Measurements from ENCODE around the gene USP21.

The USP21 gene

DNA sequence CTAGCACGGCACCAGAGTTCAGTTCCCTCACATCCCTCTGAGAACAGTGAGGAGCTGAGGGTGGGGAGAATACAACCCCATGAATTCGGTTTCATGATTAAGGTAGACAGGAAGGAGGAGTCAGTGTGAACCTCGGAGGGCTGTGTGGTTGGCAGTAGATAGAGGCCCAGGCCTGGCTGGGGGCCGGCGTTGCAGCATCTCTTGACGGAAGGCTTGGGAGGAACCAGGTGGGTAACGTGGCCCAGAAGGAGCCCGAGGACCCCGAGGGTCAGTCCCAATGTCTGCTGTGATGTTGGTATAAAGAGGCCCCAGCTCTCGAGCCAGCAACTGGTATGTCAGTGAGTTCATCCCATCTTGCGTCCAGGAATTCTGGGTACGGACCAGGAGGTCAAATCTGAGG lies 12.4 kb downstream of the USP21 start:
- DNase-seq (ENCODE audit: low read depth) = no peak

DNA sequence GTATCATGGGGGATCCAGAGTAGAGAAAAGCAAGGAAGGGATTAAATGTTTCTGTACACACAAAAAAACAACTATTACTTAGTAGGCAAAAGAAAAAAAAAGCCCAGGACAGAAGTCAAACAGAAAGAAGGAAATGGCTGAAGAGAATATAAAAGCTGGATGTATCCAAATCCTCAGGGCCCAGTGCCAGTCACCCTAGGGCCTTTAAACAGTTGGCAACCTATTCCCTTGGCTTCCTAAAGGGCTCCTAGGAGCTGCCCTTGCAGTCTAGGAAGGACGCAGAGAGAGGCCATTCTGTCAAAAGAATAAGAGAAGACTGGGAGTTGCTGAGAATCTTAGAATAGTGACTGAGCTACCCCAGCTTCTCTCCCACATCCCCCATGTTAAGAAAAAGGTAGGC lies 13.0 kb downstream of the USP21 start:
- DNase-seq (ENCODE audit: low read depth) = no peak

DNA sequence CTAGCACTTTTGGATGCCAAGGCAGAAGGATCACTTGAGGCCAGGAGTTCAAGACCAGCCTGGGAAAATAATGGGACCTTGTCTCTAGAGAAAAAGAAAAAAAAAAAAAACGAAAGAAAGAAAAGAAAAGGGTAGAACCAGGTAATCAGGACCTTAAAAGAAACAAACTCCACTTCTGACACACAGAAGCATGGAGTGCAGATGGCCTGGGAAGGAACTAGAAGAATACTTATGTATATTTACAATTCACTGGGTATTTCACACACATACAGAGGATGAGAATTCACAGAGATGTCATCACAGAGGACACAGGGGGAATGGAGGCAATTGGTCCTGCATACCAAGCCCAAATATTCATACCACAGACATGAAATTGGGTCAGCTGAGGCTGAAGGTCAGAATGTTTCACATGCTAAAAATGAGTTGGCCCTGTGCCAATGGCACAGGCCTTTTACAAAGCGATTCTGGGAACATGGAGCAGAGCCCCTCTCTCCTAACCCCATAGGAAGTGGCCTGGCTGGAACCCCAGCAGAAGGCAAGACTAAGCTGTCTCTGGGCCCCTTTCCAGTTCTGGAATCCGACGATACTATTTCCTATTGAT lies 13.6 kb downstream of the USP21 start:
- DNase-seq (ENCODE audit: low read depth) = no peak

DNA sequence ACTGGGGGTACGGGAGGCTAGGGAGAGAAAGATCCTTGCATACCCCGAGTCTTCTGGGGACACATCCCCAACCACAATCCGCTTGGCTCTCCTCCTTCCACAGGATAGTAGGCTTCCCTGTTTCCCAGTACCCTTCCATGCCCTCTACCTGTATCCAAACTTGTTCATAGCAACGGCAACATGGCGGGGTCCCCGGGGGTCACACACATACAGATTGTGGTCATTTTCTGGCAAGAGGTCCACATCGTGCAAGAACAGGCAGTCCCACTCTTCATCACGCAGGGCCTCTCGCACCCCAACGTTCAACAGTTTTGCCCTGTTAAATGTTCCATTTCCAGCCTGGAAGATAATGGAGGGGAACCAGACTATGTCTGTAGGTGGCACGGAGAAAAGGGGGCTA lies 14.4 kb downstream of the USP21 start:
- DNase-seq (ENCODE audit: low read depth) = no peak

GRCh38 chr1:161174911-161175310 lies 15.6 kb downstream of the USP21 start:
- DNase-seq (ENCODE audit: low read depth) = no peak

- no peak for DNase-seq (ENCODE audit: low read depth)
Measured at GRCh38 chr1:161175771-161176453, 16.6 kb downstream of the USP21 start.

DNA sequence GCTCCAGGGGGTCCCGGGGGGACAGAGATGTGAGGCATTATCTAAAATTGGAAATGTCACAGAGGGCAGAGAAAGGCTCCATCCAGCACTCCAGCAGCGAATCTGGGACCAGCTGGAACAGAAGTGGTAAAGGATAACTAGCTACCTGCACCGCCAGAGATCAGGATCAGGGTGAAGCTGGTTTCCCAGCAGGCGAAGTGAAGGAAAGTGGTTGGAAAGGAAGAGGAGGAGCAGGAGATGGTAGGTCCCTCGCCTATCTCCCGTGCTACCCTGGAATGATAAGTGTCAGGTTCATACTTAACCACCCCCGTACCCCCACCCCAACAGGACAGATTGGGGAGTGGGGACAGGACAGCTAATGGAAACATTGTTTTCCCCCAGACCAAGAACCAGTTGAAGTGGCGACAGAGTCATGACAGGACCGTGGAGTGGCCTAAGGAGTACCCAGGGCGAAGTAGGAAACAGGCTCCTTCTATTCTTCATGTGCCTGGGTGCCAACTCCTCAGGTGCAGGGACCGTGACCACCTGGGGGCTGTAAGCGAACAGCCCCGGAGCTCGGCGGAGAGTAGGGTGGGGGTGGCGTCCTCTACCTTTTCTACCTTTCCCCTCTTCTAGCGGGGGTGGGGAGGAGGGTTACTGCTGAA lies 17.3 kb downstream of the USP21 start:
- DNase-seq (ENCODE audit: low read depth) = no peak

DNA sequence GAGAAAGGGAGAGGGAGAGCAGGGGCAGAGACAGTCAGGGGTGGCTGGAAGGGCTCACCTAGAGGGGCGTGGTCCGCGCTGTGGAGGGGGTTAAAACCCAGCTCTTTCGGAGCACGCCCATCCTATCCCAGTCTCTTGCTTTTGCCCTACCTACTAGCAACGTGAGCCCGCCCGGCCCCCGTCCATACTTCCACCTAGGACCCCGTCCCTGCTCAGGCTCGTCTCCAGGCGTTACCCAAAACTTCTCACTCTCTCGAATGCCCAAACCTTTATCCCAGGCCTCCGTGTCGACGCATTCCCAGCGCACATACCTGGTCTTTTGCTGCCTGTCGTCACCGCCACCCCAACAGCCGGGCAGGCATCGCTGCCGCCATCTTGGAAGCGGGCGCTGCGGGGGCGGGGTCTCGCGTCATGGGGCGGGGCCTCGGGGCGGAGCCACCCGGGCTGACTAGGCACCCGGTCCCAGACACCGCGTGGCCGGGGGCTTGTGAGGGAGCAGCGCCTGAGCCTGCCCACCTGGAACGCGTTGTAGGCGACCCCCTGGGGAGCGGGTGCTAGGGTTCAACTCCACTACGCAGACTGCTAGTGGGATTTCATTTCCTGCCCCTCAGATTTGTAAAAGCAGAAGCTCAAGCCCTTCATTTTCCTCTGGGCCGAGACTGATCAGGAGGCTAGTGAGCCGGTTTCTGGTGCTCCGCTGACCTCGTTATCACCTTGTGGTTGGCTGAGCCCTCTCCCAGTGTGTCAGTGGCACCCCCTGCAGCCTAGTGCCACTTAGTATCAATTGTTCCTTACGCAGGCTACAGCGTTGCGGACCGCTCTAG lies 18.0 kb downstream of the USP21 start, which contains the start of gene B4GALT3:
Gene B4GALT3, minus strand, starts transcription at position 396 of the 824 bp plus-strand sequence. CDS start 1,447 bp downstream, outside the sequence.
- DNase-seq (ENCODE audit: low read depth) = peak; percentile 92

GRCh38 chr1:161177936-161178244 lies 18.6 kb downstream of the USP21 start:
- no peak for DNase-seq (ENCODE audit: low read depth)

DNA sequence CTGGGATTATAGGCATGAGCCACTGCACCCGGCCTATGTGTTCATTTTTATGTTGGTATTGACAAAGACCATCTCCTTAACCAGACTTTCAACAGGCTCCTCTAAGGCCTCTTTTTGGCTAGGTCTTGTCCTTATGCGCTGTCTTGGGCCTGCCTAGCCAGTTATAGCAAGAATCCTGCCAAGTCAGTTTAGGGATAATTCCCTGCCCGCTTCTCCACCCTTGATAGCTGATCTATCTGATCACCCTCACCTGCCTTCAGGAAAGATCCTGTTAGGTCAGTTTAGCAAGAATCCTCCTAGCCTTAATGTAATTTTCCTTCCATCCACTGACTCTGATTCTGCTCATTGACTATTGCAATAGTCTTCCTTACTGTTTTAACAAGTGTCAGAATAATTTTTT lies 20.4 kb downstream of the USP21 start:
- no peak for DNase-seq (ENCODE audit: low read depth)

GRCh38 chr1:161180639-161181038 lies 21.3 kb downstream of the USP21 start:
- no peak for DNase-seq (ENCODE audit: low read depth)

DNA sequence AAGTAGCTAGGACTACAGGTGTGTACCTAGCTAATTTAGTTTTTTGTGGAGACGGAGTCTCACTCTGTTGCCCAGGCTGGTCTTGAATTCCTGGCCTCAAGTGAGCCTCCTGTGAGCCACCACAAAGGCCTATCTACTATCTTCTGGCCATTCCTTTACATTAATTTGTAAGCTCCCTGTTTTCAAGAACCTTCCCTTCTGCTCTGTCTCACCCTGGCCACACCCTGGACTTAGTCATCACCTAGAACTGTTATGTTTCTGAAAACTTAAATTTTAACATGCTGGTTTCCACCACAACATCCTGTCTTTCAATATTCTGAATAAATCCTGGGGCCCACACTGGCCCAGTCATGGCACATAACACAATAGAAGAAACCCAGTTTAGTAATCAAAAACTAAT lies 22.9 kb downstream of the USP21 start:
- peak; percentile 38 for DNase-seq (ENCODE audit: low read depth)

DNA sequence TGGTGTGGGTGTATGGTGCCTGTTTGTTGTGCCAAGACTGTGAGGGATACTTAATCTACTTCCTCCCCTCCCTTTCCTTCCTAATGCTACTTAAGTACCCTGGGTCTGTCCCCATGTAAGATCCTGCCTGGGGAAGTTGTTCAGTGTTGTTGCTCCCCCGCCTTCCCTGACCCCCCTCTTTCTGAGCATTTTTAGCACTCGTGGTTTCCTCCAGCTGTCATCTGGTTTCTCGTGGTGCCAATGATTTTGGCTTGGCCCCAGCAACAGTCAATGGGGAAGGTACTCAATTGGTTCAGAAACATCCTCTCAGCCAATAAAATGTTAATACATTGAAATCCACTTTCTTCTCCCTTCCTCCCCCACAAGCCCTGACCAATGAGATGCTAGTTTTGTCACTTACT lies 26.0 kb downstream of the USP21 start:
- DNase-seq (ENCODE audit: low read depth) = peak; percentile 48

DNA sequence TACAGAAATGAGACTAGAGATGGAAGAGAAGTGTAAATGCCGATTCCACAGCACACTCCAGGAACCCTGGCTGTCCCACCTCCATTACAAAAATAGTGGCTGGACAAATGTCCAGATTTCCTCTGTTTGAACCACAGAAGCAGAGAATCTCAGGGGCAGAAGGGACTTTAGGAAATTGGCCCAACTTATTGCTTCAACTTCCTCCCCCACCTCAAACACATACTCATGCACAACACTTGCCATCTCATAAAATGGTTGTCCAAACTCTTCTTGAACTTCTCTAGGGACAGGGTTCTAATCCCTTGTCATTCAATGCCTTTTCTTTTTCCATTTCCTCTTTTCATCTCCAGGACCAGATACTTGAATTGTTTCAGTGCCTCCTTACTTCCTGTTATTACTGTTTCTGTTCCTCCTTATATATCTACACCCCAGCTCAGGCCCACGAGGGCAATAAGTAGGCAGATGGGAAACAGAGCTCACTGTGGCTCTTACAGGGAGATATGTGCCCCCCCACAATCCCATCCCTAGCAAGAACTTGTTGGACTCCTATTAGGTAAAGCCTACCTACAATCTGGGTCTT lies 26.5 kb downstream of the USP21 start:
- DNase-seq (ENCODE audit: low read depth) = no peak

DNA sequence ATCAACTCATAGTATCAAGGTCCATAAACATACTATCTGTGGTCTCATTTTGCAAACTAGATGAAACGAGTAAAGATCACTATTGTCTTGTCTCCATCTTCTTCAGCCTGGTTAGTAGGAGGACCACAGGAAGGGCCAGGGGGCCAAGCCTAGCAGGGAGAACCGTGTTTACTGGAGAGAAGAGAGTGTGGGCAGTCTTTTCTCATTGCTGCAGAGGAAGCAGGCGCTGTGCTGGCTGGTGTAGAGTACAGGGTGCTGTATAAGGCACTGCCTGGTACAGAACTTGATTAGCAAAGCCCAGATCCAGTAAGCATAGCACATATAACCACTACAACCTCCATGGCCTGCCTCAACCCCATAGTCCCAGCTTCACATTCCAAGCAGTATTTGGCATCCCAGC lies 28.0 kb downstream of the USP21 start:
- no peak for DNase-seq (ENCODE audit: low read depth)

GRCh38 chr1:161188381-161188780 lies 29.1 kb downstream of the USP21 start:
- no peak for DNase-seq (ENCODE audit: low read depth)

- no peak for DNase-seq (ENCODE audit: low read depth)
Measured at GRCh38 chr1:161189036-161189435, 29.7 kb downstream of the USP21 start.

DNA sequence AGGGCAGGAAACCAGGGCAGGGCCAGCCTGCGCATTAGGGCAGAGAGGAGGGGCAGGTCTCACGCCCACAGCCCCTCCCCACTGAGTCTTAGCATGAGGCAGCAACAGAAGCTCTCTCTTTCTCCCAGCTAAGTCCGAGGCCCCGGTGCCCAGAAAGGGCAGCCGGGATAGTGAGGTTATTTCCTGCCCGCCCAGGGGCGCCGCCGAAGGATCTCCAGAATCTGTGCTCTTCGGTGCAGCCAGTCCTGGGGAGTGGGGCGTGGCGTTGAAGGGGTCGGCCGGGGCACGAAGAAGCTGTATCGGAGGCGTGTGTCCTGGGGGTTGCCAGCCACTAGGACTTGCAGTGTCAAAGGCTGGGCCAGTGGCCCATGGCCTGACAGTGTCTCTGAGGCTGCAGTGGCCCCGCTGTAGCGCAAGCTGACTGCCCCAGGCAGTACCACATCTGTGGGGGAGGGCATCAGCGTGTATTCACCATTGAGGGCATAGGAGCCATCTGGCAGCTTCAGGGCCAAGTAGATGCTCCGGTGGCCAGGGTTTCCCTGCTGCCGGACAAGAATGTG lies 31.7 kb downstream of the USP21 start:
- DNase-seq (ENCODE audit: low read depth) = no peak

DNA sequence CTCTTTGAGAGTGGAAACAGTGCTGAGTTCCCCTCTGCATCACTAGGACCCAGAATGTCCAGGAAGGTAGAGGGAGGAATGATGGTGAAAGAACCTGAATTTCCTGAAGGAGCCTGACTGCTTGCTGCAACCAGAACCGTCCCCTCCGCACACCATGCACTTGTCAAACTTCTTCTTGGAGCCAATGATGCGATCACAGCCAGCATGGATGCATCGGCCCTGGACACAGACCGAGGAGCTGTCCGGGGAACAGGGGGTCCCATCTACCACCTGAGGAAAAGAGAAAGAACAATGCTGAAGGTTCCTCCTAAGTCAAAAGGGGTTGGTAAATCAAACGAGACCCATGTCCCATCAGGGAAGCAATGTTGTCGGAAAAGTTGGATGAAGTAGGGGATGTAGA lies 32.7 kb downstream of the USP21 start:
- DNase-seq (ENCODE audit: low read depth) = no peak

DNA sequence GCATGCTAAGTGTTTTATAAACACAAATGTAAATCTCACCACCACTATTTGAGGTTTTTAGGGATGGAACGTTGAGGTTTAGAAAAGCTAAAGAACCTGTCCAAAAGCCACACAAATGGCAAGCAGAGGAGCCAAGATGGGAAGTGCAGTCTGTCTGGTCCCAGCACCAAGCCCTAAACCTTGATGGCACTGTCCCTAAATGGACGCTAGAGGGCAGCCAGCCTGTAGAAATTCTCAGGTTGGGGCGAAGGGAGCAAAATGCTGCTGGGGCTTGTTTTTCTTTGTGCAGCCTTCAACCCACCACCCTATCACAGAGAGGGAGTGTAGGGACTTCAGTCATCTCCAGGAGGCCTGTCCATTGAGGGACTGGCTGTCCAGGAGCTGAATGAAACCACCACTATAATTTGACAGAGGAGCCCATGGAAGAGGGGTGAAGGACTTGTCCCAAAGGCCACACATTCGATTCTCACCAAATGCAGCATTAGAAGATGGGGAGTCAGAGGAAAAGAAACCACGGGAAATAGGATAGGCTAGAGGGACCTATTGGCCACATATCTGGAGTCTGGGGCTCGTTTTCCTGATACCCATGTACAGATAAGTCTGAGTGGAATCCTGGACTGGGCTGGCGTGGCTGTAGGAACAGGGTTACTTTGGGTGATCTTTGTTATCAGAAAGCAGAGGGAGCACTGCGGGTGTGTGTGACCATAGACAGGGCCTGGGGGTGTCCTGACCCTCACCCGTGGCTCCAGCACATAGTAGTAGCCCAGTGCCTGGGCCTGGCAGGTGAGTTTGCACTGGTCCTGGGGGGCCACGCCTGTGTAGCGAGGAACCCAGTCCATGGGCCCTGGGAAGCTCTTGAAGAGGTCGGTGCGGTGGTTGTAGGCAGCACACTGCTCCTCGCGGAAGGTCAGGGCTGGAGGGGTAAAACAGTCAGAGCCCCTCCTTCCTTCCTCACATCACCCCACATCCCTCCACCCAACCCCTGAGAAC lies 33.5 kb downstream of the USP21 start:
- DNase-seq (ENCODE audit: low read depth) = peak; percentile 45

Measured in activated T-helper 9 cell treated with anti-CD3 and anti-CD28 coated beads, Interleukin-2, amount 50 U/mL, for 16 hours (primary cell).